Measurements from ENCODE around the gene GTSE1. TPM values are rescaled to one million over a fixed set of nuclear protein-coding genes. Genes with fewer than 3 reads are reported as not detected.

GTSE1 gene
- total and polyA plus RNA-seq, 2 of the 13 experiments (the other 11 are each of a cell fraction or from before 2014, with no cell fraction given), result 10.7 to 13.5 TPM

GRCh38 chr22:46250035-46250782 is 46.5 kb upstream of the GTSE1 start, which contains the start of gene CDPF1 (continued):
- peak; percentile 70 for TF ChIP-seq MYPOP (CRISPR knock-in tag; IDR thresholded peaks at IDR 0.05)
- no peak for TF ChIP-seq SRF (IDR thresholded peaks at IDR 0.05; ENCODE audit: low read depth, low read length)
- TF ChIP-seq KLF16 (CRISPR knock-in tag; IDR thresholded peaks at IDR 0.05), result peak in 1 of 2 experiments; percentile 77; a peak in 2 of 4 replicates
- 0 out of 2 replicates have a peak, but pooled peaks have one; percentile 31 for TF ChIP-seq HOXA5 (CRISPR knock-in tag; IDR thresholded peaks at IDR 0.05)
- no peak for TF ChIP-seq BRD4 (CRISPR knock-in tag; IDR thresholded peaks at IDR 0.05)
- peak; percentile 63 for TF ChIP-seq ZNF331 (CRISPR knock-in tag; IDR thresholded peaks at IDR 0.05)
- TF ChIP-seq ELK4 (CRISPR knock-in tag; IDR thresholded peaks at IDR 0.05; ENCODE audit: borderline replicate concordance), result no peak
- TF ChIP-seq ZSCAN31 (CRISPR knock-in tag; IDR thresholded peaks at IDR 0.05; ENCODE audit: low read depth), result peak; percentile 98
- no peak for TF ChIP-seq NBN (conservative IDR thresholded peaks at IDR 0.05)
- TF ChIP-seq PITX1 (CRISPR knock-in tag; IDR thresholded peaks at IDR 0.05), result no peak; the same call in 1 of the 2 replicates
- TF ChIP-seq, protein P1, sequence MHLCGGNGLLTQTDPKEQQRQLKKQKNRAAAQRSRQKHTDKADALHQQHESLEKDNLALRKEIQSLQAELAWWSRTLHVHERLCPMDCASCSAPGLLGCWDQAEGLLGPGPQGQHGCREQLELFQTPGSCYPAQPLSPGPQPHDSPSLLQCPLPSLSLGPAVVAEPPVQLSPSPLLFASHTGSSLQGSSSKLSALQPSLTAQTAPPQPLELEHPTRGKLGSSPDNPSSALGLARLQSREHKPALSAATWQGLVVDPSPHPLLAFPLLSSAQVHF (CRISPR knock-in tag; IDR thresholded peaks at IDR 0.05), result peak; percentile 69; the same call in 1 of the 2 replicates
- peak; percentile 83; the same call in 1 of the 2 replicates for TF ChIP-seq ZNF703 (CRISPR knock-in tag; IDR thresholded peaks at IDR 0.05; ENCODE audit: borderline replicate concordance)
- no peak for TF ChIP-seq ADNP (CRISPR knock-in tag; IDR thresholded peaks at IDR 0.05)
- TF ChIP-seq ZNF350 (CRISPR knock-in tag; IDR thresholded peaks at IDR 0.05; ENCODE audit: borderline replicate concordance, low read depth), result no peak; the same call in 1 of the 2 replicates
- TF ChIP-seq ZNF317 (CRISPR knock-in tag; IDR thresholded peaks at IDR 0.05), result 0 out of 2 replicates have a peak, but pooled peaks have one; percentile 13
- peak; percentile 53; the same call in 1 of the 2 replicates for TF ChIP-seq ZNF788 (CRISPR knock-in tag; IDR thresholded peaks at IDR 0.05; ENCODE audit: borderline replicate concordance)
- TF ChIP-seq ZNF441 (CRISPR knock-in tag; IDR thresholded peaks at IDR 0.05; ENCODE audit: borderline replicate concordance), result no peak; the same call in 1 of the 2 replicates
- TF ChIP-seq ZNF143 (CRISPR knock-in tag; IDR thresholded peaks at IDR 0.05), result 0 out of 2 replicates have a peak, but pooled peaks have one; percentile 47
- TF ChIP-seq TOE1 (CRISPR knock-in tag; IDR thresholded peaks at IDR 0.05), result no peak
- no peak for TF ChIP-seq ATF1 (CRISPR knock-in tag; IDR thresholded peaks at IDR 0.05)
- TF ChIP-seq RXRA (CRISPR knock-in tag; IDR thresholded peaks at IDR 0.05), result 0 out of 2 replicates have a peak, but pooled peaks have one; percentile 23
- no peak for TF ChIP-seq CREB1 (IDR thresholded peaks at IDR 0.05)
- no peak for TF ChIP-seq CREB1 (CRISPR knock-in tag; IDR thresholded peaks at IDR 0.05)
- peak; percentile 25 for TF ChIP-seq SKI (IDR thresholded peaks at IDR 0.05; ENCODE audit: partially characterized antibody)
- TF ChIP-seq, protein P2, sequence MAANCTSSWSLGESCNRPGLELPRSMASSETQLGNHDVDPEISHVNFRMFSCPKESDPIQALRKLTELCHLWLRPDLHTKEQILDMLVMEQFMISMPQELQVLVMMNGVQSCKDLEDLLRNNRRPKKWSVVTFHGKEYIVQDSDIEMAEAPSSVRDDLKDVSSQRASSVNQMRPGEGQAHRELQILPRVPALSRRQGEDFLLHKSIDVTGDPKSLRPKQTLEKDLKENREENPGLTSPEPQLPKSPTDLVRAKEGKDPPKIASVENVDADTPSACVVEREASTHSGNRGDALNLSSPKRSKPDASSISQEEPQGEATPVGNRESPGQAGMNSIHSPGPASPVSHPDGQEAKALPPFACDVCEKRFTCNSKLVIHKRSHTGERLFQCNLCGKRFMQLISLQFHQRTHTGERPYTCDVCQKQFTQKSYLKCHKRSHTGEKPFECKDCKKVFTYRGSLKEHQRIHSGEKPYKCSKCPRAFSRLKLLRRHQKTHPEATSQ (CRISPR knock-in tag; IDR thresholded peaks at IDR 0.05; ENCODE audit: borderline replicate concordance), result peak; percentile 80; the same call in 1 of the 2 replicates
- TF ChIP-seq ZNF777 (CRISPR knock-in tag; IDR thresholded peaks at IDR 0.05), result peak; percentile 70
- no peak for TF ChIP-seq NFIC (IDR thresholded peaks at IDR 0.05; ENCODE audit: low read length)

All from HepG2 (cell line).